ENCODE results near the gene DPF3. TPM values are rescaled to one million over a fixed set of nuclear protein-coding genes. Genes with fewer than 3 reads are reported as not detected.
"Not testable (repeated sequence)": the region's sequence is repeated elsewhere in the genome, so short reads cannot be mapped to it uniquely, and the experiment has no call there.

Gene DPF3
- polyA plus RNA-seq, 1 donor, result 3.5 TPM

DNA sequence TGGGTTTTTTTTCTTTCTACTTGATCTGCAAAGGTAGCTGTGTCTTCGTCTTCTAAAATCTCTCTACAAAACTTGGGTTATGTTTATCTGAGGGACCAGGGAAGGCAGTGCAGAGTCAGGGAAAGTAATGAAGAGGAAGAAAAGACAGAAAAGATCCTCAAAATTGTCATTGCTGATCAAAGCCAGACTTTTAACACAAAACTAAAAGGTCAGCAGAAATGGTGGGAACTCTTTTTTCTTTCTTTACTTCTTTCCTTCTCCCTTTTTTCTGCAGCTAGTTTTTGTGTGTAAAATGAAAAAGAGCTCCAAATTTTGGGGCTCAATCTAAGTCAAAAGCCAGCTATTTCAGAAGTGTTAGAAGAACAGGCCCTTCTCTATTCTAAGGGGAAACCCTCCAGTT, 11.9 kb downstream of the DPF3 start:
- Histone ChIP-seq H3K4me3 (ENCODE audit: low read length) (no peak overlapping the region), H3K27me3 (ENCODE audit: control insufficient read depth, insufficient read depth, low read length) (no peaks in the 10 kb centered on the region), H3K4me1 (ENCODE audit: control insufficient read depth, insufficient read depth, low read length) (no peaks in the 10 kb centered on the region), H3K36me3 (ENCODE audit: control insufficient read depth, insufficient read depth, low read length) (no peaks in the 10 kb centered on the region), H3K27ac (ENCODE audit: low read length) (no peak overlapping the region), H3K9me3 (ENCODE audit: control insufficient read depth, low read depth, low read length) (no peaks in the 10 kb centered on the region)
- WGBS (ENCODE audit: insufficient coverage, low lambda C conversion rate), result no CpG with 5 or more reads among the region's 1 CpG
- DNase-seq, result no peak

GRCh38 chr14:72881543-72881942, 12.4 kb downstream of the DPF3 start:
- DNase-seq, result no peak
- 20% methylated on average over 1 of the region's 2 CpGs for WGBS (ENCODE audit: insufficient coverage, low lambda C conversion rate)

GRCh38 chr14:72880820-72881219, 13.1 kb downstream of the DPF3 start:
- no peak overlapping the region for H3K4me3 ChIP-seq (ENCODE audit: low read length)
- H3K27ac ChIP-seq (ENCODE audit: low read length), result no peak overlapping the region
- WGBS (ENCODE audit: insufficient coverage, low lambda C conversion rate), result no CpG with 5 or more reads among the region's 2 CpGs
- no peaks in the 10 kb centered on the region for H3K4me1 ChIP-seq (ENCODE audit: control insufficient read depth, insufficient read depth, low read length)
- H3K36me3 ChIP-seq (ENCODE audit: control insufficient read depth, insufficient read depth, low read length), result no peaks in the 10 kb centered on the region
- H3K27me3 ChIP-seq (ENCODE audit: control insufficient read depth, insufficient read depth, low read length), result no peaks in the 10 kb centered on the region
- H3K9me3 ChIP-seq (ENCODE audit: control insufficient read depth, low read depth, low read length), result no peaks in the 10 kb centered on the region
- no peak for DNase-seq

More at GRCh38 chr14:72881543-72881942, 12.4 kb downstream of the DPF3 start:
- Histone ChIP-seq H3K4me1 (ENCODE audit: control insufficient read depth, insufficient read depth, low read length) (no peaks in the 10 kb centered on the region), H3K4me3 (ENCODE audit: low read length) (no peak overlapping the region), H3K36me3 (ENCODE audit: control insufficient read depth, insufficient read depth, low read length) (no peaks in the 10 kb centered on the region), H3K27me3 (ENCODE audit: control insufficient read depth, insufficient read depth, low read length) (no peaks in the 10 kb centered on the region), H3K9me3 (ENCODE audit: control insufficient read depth, low read depth, low read length) (no peaks in the 10 kb centered on the region), H3K27ac (ENCODE audit: low read length) (no peak overlapping the region)

DNA sequence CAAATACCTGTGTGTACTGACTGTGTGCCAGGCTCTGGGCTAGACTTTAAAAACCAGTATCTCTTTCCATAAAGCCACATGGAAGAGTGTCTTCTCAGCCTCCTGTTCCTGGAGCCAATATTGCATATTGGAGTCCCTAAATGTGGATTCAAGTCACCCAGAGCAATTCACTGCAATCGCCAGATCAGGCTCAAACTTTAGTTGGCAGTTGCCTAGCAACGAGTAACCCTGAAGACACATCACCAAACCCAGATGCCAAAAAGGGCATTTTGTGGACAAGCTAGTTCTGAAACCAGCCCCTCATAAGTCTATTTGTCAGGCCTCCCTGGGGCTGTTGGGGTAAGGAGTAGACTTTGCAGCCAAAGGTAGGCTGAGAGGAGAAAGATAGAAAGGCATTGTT, 13.7 kb downstream of the DPF3 start:
- no peak overlapping the region for H3K4me3 ChIP-seq (ENCODE audit: low read length)
- WGBS (ENCODE audit: insufficient coverage, low lambda C conversion rate), result no CpG with 5 or more reads among the region's 2 CpGs
- no peak overlapping the region for H3K27ac ChIP-seq (ENCODE audit: low read length)
- DNase-seq, result no peak
- no peaks in the 10 kb centered on the region for H3K36me3 ChIP-seq (ENCODE audit: control insufficient read depth, insufficient read depth, low read length)
- no peaks in the 10 kb centered on the region for H3K4me1 ChIP-seq (ENCODE audit: control insufficient read depth, insufficient read depth, low read length)
- H3K9me3 ChIP-seq (ENCODE audit: control insufficient read depth, low read depth, low read length), result no peaks in the 10 kb centered on the region
- H3K27me3 ChIP-seq (ENCODE audit: control insufficient read depth, insufficient read depth, low read length), result no peaks in the 10 kb centered on the region

- WGBS (ENCODE audit: insufficient coverage, low lambda C conversion rate), result 67% methylated on average over 1 of the region's 6 CpGs
- no peak for DNase-seq
- Histone ChIP-seq H3K36me3 (ENCODE audit: control insufficient read depth, insufficient read depth, low read length) (no peaks in the 10 kb centered on the region), H3K9me3 (ENCODE audit: control insufficient read depth, low read depth, low read length) (no peaks in the 10 kb centered on the region), H3K27me3 (ENCODE audit: control insufficient read depth, insufficient read depth, low read length) (no peaks in the 10 kb centered on the region), H3K4me1 (ENCODE audit: control insufficient read depth, insufficient read depth, low read length) (no peaks in the 10 kb centered on the region), H3K27ac (ENCODE audit: low read length) (no peak overlapping the region), H3K4me3 (ENCODE audit: low read length) (no peak overlapping the region)
Observed at GRCh38 chr14:72879431-72879830, 14.5 kb downstream of the DPF3 start.

GRCh38 chr14:72878746-72879145, 15.2 kb downstream of the DPF3 start:
- H3K36me3 ChIP-seq (ENCODE audit: control insufficient read depth, insufficient read depth, low read length), result no peaks in the 10 kb centered on the region
- no CpG with 5 or more reads among the region's 5 CpGs for WGBS (ENCODE audit: insufficient coverage, low lambda C conversion rate)
- H3K9me3 ChIP-seq (ENCODE audit: control insufficient read depth, low read depth, low read length), result no peaks in the 10 kb centered on the region
- no peak overlapping the region for H3K27ac ChIP-seq (ENCODE audit: low read length)
- H3K4me3 ChIP-seq (ENCODE audit: low read length), result no peak overlapping the region
- DNase-seq, result no peak
- no peaks in the 10 kb centered on the region for H3K27me3 ChIP-seq (ENCODE audit: control insufficient read depth, insufficient read depth, low read length)
- no peaks in the 10 kb centered on the region for H3K4me1 ChIP-seq (ENCODE audit: control insufficient read depth, insufficient read depth, low read length)

GRCh38 chr14:72876710-72877063, 17.2 kb downstream of the DPF3 start:
- Histone ChIP-seq H3K36me3 (ENCODE audit: control insufficient read depth, insufficient read depth, low read length) (no peaks in the 10 kb centered on the region), H3K27ac (ENCODE audit: low read length) (no peak overlapping the region), H3K4me1 (ENCODE audit: control insufficient read depth, insufficient read depth, low read length) (no peaks in the 10 kb centered on the region), H3K27me3 (ENCODE audit: control insufficient read depth, insufficient read depth, low read length) (no peaks in the 10 kb centered on the region), H3K4me3 (ENCODE audit: low read length) (no peak overlapping the region), H3K9me3 (ENCODE audit: control insufficient read depth, low read depth, low read length) (peaks cover 5% of the 10 kb centered on the region)
- no peak for DNase-seq
- WGBS (ENCODE audit: insufficient coverage, low lambda C conversion rate), result no CpG with 5 or more reads among the region's 4 CpGs

DNA sequence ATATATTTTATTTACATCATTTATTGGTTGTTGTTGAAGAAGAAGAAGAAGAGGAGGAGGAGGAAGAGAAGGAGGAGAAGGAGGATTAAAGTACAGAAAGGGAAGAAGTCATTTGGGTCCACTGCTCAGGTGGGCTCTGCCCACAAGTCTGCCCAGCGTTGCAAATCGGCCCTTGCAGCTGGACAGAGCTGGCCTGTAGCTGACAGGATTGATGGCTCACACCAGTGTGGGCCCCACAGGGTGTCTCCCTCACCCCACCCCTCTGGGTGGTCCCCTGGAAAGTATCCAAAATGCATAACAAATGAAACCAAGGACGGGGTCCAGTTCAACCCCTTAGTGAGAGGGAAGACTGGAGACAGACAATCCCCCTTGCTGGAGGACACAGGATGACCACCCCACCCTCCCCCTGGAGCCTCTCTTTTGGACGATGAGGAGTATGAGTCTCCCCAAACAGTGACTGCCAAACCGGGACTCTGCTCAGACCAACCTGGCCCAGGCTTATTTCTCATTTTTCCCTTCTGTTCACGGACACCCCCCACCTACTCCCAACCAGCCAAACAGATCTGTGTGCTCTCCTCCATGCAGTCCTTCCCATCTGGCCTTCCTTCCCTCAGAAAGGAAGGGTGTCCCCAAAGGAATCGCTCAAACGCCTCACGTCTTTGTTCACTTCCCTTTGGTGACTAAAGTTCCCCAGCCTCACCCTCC, 17.7 kb downstream of the DPF3 start:
- WGBS (ENCODE audit: insufficient coverage, low lambda C conversion rate), result 86% methylated on average over 1 of the region's 9 CpGs

DNA sequence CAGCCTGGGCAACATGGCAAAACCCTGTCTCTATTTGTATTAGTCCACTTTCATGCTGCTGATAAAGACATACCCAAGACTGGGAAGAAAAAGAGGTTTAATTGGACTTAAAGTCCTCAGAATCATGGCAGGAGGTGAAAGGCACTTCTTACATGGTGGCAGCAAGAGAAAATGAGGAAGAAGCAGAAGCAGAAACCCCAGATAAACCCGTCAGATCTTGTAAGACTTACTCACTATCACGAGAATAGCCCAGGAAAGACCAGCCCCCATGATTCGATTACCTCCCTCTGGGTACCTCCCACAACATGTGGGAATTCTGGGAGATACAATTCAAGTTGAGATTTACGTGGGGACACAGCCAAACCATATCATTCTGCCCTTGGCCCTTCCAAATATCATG, 23.0 kb downstream of the DPF3 start:
- H3K4me1 ChIP-seq (ENCODE audit: control insufficient read depth, insufficient read depth, low read length); H3K36me3 ChIP-seq (ENCODE audit: control insufficient read depth, insufficient read depth, low read length); DNase-seq; H3K9me3 ChIP-seq (ENCODE audit: control insufficient read depth, low read depth, low read length); H3K27ac ChIP-seq (ENCODE audit: low read length); H3K4me3 ChIP-seq (ENCODE audit: low read length); H3K27me3 ChIP-seq (ENCODE audit: control insufficient read depth, insufficient read depth, low read length): not testable (repeated sequence)
- WGBS (ENCODE audit: insufficient coverage, low lambda C conversion rate), result no CpG with 5 or more reads among the region's 4 CpGs

More for the DNA sequence above, 17.7 kb downstream of the DPF3 start:
- no peaks in the 10 kb centered on the region for H3K4me1 ChIP-seq (ENCODE audit: control insufficient read depth, insufficient read depth, low read length)
- no peaks in the 10 kb centered on the region for H3K36me3 ChIP-seq (ENCODE audit: control insufficient read depth, insufficient read depth, low read length)
- DNase-seq, result no peak
- no peaks in the 10 kb centered on the region for H3K27me3 ChIP-seq (ENCODE audit: control insufficient read depth, insufficient read depth, low read length)
- no peak overlapping the region for H3K4me3 ChIP-seq (ENCODE audit: low read length)
- H3K9me3 ChIP-seq (ENCODE audit: control insufficient read depth, low read depth, low read length), result peaks cover 5% of the 10 kb centered on the region
- H3K27ac ChIP-seq (ENCODE audit: low read length), result no peak overlapping the region

DNA sequence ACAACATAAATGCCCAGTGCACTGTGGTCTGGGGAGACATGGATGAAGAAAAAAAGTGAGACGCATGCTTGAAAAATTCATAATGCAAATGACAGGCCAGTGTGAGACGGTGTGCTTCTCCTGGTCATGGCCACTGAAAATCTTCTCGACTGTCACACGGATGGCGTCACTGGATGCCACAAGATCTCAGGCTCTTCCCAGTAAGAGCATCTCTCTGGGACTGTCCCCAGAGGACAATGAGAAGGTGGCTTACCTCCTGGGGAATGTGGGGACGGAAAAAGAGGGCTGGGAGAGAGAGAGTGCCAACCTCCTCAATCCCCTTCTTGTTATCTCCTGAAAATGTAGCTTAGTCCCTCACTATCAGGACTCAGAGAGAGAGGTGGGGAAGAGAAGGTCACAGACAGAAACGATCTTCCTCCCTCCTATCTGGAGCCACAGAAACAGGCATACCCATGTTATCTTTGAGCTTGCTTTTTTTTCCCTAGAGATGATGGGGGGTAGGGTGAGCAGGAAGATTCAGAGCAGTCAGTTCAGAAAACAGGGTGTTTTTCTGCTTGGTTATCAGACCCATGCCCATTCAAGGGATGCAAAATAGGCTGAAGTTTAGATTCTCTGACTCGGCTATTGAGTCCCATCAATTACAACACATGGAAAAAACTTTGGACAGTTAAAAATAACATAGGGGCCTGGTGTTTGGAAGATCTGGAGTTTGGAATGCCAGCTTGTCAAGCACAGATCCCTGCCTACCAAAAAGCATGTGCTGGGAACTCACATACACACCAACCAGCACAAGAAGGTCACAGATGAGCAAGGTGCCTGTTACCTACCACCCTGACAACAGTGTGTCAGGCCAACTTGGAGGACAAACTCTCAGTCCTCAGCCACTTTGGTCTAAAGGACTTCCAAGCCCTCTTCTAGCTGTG, 24.2 kb downstream of the DPF3 start:
- Histone ChIP-seq H3K27me3 (ENCODE audit: control insufficient read depth, insufficient read depth, low read length) (no peaks in the 10 kb centered on the region), H3K36me3 (ENCODE audit: control insufficient read depth, insufficient read depth, low read length) (no peaks in the 10 kb centered on the region), H3K4me1 (ENCODE audit: control insufficient read depth, insufficient read depth, low read length) (no peaks in the 10 kb centered on the region), H3K27ac (ENCODE audit: low read length) (no peak overlapping the region), H3K4me3 (ENCODE audit: low read length) (no peak overlapping the region), H3K9me3 (ENCODE audit: control insufficient read depth, low read depth, low read length) (peaks cover 5% of the 10 kb centered on the region)
- DNase-seq, result no peak
- no CpG with 5 or more reads among the region's 8 CpGs for WGBS (ENCODE audit: insufficient coverage, low lambda C conversion rate)
